Raji (cell line): ENCODE data around the gene HEG1.

Source experiments
- POLR2A ChIP-seq: IDR thresholded peaks from 2 replicates; pipeline ENCODE4 v1.6.1; 2011; ENCODE audit warnings: low read depth, low read length, control low read depth; ENCODE audit not compliant: insufficient read depth

The HEG1 gene

DNA sequence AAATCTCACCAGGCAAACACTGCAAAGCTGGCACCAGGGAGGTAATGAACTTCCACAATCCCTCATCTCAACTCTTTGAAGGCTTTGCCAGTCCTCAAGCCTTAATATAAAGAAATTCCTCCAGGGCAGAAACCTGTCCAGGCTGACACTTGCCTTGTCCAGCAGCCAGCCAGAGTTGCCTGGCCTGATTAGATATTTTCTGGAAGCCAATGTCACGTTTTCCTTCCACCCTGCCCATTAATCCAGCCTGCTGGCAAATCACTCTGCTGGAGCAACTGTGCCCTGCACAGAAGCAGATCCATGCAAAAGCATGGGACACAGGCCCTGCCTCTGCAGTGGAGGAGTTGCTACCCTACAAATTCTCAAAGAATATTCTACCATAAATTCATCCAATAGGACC lies 56.5 kb downstream of the HEG1 start:
- no peak for TF ChIP-seq POLR2A

DNA sequence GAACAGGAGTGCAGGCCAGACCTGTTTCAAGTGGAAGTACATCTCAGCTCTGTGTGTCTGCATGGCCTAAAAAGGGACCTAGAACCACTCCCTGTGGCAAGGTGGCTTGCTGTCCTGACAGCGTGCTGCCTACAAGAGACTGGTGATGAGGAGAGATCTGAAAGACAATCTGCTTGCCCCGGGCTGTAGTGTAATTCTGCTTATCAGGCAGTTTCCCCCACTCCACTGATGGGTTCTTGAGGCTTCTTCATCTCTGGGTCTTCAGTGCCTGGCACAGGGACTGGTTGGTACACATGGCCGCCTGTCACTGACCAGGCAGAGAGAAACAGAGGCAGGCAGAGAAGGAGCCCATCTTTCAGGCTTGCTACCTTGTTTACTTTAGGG lies 57.6 kb downstream of the HEG1 start:
- TF ChIP-seq POLR2A, result no peak

- TF ChIP-seq POLR2A, result no peak
These were observed 58.2 kb downstream of the HEG1 start for GRCh38 chr3:124997303-124998246.

DNA sequence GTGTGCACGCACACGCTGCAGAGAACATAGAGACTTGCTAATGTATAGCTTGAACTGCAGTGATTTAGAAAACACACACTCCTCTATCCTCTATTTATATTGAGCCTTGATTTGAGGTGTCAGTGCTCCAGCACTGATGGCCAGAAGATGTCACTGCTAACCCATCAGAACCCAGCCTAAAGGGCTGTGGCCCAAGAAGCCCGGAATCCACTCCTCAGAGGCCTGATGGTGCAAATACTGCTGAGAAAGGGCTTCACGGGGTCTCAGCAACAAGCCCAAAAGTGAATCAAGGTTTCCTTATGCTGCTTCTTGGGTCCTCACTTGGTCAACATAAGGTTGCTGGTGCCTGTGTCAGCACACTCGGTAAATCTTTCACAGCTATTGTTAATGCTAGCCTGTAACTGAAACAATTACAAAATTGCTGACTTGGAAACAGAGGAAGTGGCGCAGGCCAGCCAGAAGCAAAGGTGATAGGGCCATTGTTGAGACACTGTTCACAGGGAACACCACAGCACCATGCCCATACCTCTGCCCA lies 60.3 kb downstream of the HEG1 start:
- no peak for TF ChIP-seq POLR2A

DNA sequence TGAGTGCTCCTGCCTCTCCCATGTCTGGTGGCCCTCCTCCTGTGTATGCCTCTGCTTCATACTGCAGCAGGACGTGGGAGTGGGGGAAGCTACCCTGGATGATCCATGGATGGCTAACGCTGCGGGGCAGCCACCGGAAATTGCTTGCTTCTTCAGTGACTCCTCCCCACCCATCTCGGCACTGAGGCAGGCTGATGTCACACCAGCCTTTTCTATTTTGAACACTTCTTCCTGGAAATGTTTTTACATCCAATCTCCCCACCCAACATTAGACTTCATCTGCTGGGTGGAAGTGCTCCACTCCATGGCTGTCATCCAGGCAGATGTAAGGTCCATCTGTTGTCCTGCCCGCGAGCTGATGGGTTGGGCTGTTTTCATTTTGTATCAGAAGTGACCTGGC lies 62.3 kb downstream of the HEG1 start:
- TF ChIP-seq POLR2A, result no peak

GRCh38 chr3:124992041-124992440 lies 63.8 kb downstream of the HEG1 start:
- no peak for TF ChIP-seq POLR2A

- no peak for TF ChIP-seq POLR2A
These were observed 69.3 kb downstream of the HEG1 start for GRCh38 chr3:124986192-124987143.

DNA sequence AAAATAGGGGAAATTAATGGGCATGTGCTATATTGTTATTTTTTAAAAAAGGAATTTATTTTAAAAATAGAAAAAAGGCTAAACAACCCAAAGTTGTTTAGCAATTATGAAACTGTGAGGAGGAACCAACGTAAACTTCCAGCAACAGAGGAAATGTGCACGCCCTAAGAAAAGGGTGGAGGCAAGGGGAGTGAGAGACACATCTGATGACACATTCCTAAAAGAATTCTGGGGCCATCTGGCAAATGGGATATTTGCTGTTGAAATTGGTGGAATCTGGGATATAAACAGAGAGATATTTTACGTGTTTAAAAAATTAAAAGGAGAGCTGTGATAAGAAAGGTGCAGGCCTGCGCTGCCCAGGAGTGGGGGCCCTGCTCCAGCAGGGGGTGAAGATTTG lies 70.4 kb downstream of the HEG1 start:
- no peak for TF ChIP-seq POLR2A

- no peak for TF ChIP-seq POLR2A
These were observed 71.0 kb downstream of the HEG1 start for GRCh38 chr3:124984754-124985153.

- no peak for TF ChIP-seq POLR2A
These were observed 72.9 kb downstream of the HEG1 start for GRCh38 chr3:124982855-124983254.

GRCh38 chr3:124981472-124981871 lies 74.3 kb downstream of the HEG1 start:
- no peak for TF ChIP-seq POLR2A

- TF ChIP-seq POLR2A, result no peak
These were observed 77.2 kb downstream of the HEG1 start for GRCh38 chr3:124978627-124979026.

DNA sequence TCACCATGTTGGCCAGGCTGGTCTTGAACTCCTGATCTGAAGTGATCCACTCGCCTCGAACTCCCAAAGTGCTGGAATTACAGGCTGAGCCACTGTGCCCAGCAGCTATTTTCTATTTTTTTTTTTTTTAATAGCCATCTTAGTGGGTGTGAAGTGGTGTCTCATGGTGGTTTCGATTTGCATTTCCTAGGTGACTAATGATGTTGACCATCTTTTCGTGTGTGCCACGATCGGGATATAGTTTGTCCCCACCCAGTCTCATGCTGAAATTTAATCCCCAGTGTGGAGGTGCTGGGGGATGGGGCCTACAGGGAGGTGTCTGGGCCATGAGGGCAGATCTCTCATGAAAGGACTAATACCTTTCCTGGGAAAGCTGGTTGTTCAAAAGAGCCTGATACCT lies 79.4 kb downstream of the HEG1 start:
- no peak for TF ChIP-seq POLR2A

- no peak for TF ChIP-seq POLR2A
These were observed 81.1 kb downstream of the HEG1 start for GRCh38 chr3:124974691-124975090.

GRCh38 chr3:124973290-124973689 lies 82.5 kb downstream of the HEG1 start:
- no peak for TF ChIP-seq POLR2A
